GM19468 (cell line): ENCODE measurements around the gene MAST3.
"Not testable (repeated sequence)": the region's sequence is repeated elsewhere in the genome, so short reads cannot be mapped to it uniquely, and the experiment has no call there.

Experiments used
- ATAC-seq: cut with Tn5 transposase; IDR thresholded peaks from one replicate; pipeline ENCODE4 v1.9.1; 2021; ENCODE audit warnings: mild to moderate bottlenecking, moderate library complexity, moderate number of reproducible peaks; ENCODE audit not compliant: unreplicated experiment; ENCODE audit errors: extremely low read depth

The MAST3 gene

DNA sequence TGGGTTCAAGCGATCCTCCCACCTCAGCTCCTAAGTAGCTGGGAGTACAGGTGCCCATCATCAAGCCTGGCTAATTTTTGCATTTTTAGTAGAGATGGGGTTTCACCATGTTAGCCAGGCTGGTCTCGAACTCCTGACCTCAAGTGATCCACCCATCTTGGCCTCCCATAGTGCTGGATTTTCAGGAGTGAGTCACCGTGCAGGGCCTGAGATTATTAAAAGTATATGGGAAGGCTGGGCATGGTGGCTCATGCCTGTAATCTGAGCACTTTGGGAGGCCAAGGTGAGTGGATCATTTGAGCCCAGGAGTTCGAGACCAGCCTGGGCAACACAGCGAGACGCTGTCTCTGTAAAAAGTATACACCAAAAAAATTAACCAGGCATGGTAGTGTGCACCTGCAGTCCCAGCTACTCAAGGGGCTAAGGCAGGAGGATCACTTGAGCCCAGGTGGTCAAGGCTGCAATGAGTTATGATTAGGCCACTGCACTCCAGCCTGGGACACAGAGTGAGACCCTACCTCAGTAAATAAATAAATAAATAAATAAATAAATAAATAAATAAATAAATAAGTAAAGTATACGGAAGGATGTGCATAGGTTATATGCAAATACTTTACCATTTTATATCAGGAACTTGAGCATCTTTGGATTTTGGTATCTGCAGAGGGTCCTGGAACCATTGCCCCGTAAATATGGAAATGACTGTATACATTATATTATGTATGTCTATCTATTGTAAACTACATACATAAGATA lies 11.7 kb upstream of the MAST3 start:
- ATAC-seq = no peak

DNA sequence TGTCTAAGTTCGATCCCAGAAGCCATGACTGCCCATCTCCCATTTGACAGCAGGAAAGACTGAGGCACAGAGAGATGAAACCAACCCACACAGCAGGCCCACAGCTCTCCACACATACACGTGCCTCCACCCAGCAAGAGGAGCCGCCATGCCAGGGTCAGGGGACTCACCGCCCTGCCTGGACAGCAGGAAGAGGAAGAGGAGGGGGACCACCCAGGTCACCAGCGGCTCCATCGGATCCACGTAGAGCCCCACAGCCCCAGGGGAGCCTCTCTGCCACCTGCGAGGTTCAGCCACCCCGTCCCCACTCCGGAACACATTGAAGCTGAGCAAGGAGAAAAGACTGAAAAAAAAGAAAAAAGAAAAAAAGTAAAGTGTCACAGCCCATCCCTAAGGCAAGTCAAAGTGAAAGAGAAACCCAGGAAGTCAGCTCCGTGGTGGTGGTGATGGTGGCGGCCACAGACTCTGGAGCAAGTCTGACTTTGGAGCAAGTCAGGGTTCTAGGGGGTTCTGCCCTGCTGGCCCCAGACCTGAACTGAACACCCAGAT lies 10.9 kb upstream of the MAST3 start, which contains the start of gene IL12RB1:
TSS of gene IL12RB1 (minus strand) at position 345 of the 549 bp plus-strand sequence. CDS start at position 234, 111 bp downstream.
- ATAC-seq = no peak

DNA sequence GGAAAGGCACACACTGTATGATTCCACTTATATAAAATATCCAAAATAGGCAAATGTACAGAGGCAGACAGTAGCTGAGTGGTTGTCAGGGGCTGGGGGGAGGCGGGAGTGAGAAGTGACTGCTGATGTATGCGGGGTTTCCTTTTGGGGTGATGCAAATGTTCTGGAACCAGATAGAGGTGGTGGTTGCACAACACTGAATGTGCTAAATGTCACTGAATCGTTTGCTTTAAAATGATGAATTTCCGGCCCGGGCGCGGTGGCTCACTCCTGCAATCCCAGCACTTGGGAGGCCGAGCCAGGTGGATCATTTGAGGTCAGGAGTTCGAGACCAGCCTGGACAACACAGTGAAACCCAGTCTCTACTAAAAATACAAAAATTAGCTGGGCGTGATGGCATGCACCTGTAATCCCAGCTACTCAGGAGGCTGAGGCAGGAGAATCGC lies 8.5 kb upstream of the MAST3 start:
- not testable (repeated sequence) for ATAC-seq

- ATAC-seq = no peak
These were observed 7.9 kb upstream of the MAST3 start for GRCh38 chr19:18089726-18090125.

DNA sequence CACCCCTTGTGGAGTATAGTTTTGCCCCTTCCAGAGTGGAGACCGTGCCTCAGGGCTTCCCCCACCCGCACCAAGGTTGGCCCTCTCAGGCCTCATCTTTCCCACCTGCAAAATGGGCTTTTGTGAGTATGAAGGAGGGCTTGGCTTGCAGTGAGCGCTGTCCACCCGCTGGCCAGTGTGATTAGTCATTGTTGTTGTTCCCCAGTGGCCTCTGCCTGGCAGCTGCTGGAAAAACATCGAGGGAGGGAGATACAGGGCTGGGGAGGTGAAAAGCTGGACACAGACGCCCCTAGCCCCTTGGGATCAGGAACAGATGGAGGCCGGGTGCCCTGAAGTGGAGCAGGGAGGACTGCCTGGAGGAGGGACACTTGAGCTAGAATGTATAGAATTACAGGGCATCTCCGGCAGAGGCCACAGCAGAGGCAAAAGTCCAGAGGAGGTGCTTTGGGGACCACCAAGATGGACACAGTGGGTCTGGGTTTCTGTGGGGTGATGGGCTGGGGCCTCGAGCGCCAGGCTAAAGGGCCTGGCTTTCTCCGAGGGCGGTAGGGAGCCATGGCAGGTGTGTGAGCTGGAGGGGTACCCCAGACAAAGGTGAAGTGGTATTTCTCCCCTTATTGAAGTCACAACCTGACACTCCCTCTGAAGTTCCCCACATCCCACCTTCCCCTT lies 6.9 kb upstream of the MAST3 start:
- no peak for ATAC-seq

DNA sequence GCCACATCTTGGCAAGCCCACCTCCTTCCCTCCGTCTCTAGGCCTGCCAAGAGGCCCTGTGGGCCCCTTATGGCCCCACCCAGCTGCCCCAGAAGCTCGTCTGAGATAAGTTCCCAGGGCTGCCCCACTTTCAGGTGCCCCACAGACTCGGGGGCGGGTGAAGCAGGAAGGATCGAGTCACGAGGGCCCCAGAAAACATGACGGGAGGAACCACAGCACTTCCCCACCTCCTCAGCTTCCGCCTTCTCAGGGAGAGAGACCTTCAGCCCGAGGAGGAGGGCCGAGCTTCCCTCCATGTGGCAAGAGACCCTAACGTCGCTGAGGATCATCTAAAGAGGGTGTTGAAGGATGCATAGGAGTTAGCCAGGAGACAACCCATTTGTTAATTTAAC lies 6.4 kb upstream of the MAST3 start:
- ATAC-seq = no peak

- no peak for ATAC-seq
These were observed 4.0 kb upstream of the MAST3 start for GRCh38 chr19:18093439-18094161.

- ATAC-seq = no peak
These were observed 1.3 kb upstream of the MAST3 start for GRCh38 chr19:18096258-18096657.

GRCh38 chr19:18097993-18098890 lies 664 bp downstream of the MAST3 start:
- no peak for ATAC-seq

GRCh38 chr19:18098891-18099622 lies 1.5 kb downstream of the MAST3 start:
- ATAC-seq = peak; percentile 51

- no peak for ATAC-seq
These were observed 2.0 kb downstream of the MAST3 start for GRCh38 chr19:18099623-18099995.

DNA sequence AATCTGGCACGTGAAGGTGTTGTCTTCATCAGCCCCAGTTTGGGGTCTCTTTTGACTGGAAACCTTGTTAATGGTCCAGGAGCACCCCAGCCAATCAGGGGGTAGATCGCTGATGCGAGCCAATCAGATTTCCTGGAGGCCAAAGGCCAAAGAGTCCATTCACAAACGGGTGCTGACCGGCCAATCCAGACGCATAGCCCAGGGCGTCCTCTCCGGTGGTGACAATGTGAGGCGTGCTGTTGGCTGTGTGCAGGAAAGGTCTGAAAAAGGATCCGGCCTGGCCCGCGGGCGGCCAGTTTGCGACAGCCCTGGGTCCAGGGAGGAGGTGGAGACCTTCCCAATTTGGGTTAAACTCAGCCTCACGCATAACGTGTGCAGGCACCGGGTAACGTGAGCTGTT lies 3.1 kb downstream of the MAST3 start:
- ATAC-seq = no peak

- no peak for ATAC-seq
These were observed 3.7 kb downstream of the MAST3 start for GRCh38 chr19:18101268-18101667.

GRCh38 chr19:18102916-18103542 lies 5.5 kb downstream of the MAST3 start:
- no peak for ATAC-seq

GRCh38 chr19:18104793-18105131 lies 7.2 kb downstream of the MAST3 start:
- ATAC-seq = no peak

DNA sequence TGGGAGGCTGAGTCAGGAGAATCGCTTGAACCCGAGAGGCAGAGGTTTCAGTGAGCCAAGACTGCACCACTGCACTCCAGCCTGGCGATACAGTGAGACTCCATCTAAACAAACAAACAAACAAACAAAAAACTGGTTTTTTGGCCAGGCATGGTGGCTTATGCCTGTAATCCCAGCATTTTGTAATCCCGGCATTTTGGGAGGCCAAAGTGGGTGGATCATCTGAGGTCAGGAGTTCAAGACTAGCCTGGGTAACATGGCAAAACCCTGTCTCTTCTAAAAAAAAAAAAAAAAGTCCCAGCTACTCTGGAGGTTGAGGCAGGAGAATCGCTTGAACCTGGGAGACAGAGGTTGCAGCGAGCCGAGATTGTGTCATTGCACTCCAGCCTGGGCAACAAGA lies 7.7 kb downstream of the MAST3 start:
- not testable (repeated sequence) for ATAC-seq

DNA sequence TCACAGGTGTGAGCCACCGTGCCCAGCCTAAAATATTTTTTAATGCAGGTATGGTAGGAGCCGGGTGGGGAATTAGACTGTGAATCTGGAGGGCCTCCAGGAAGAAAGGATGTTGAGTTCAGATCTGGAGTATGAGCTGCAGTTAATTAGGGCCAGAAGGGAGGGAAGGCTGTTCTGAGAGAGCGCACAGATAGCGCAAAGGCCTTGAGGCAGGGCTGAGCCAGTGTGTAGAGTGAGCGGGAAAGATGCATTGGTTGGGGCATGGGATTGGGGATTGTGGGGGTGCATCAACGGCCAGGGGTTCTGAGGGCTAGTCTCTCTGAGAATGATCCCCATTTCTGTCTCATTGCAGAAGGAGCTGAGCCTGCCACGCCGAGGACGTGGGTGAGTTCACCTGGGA lies 9.7 kb downstream of the MAST3 start:
- ATAC-seq = no peak

- ATAC-seq = no peak
These were observed 11.3 kb downstream of the MAST3 start for GRCh38 chr19:18108897-18109296.

DNA sequence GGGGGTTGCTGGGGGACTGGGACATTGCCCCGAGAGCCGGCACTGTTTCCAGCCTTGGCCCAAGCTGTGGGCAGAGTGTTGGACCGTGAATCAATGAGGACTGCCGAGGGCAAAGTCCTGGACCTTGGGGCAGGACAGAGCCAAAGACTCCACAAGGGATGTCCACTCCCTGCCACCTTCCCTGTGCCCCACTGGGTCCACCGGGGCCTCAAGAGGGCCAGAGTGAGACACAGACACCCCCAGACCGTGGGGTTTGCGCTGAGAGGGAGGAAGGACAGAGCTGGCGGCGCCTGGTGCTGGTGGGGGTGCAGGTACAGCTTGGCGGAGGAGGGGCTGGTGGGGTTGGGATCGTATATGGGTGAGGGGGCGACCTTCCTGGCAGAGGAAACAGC lies 11.8 kb downstream of the MAST3 start:
- ATAC-seq = no peak
